Thoracic aorta endothelial cell (primary cell): ENCODE results near the gene FLT3. TPM values are rescaled to one million over a fixed set of nuclear protein-coding genes. Genes with fewer than 3 reads are reported as not detected.

Experiments used
- small RNA-seq: library from RNA; depleted of rRNA; stranded (forward); fragments of <200 nt; gene quantifications from one replicate; pipeline ENCODE3, GENCODE V24; 2012
- total RNA-seq: library from RNA; depleted of rRNA; stranded (reverse); fragments of >200 nt; gene quantifications from 2 replicates; pipeline ENCODE4 v1.2.3, GENCODE V29; 2012

Gene FLT3
- not detected in 2 replicates for total RNA-seq

DNA sequence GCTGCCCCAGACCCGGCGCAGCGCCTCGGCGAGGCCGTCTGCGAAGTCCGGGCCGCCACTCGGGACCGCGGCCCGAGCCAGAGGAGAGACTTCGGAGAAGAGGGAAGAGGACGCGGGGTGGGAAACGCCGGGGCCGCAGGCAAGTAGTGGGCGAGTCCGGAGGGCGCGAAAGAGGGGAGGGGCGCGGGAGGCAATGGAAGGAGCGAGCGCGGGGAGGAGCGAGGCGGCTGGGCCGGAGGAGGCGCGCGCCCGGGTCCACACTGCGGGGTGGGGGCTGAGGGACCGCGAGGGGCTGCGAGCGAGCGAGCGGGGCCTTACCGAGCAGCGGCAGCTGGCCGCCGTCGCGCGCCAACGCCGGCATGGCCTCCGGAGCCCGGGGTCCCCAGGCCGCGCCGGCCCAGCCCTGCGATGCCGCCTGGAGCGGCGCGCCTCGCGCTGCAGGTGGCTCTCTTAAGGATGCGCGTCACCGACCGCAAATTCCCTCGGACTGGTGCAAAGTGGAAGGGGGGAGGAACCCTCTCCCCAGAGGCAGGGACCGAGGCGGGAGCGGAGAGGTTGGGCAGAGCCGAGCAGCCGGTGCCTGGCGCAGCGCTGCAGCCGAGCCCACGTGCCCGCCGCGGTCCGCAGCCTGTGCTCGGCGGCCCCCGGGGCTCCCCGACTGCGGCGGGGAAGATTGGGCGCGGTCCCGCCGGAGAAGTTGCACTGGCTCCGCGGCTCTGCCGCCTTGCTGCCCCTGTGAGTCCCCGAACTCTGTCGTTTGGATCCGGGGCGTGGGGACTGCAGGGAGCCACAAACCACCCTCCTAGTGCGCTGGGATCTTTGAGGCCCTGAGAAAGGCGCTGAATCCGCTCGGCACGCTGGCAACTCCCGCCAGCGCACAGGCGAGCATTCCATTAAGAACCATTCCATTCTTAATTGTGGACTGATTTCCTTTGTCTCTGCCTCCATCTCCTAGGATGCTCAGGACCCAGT lies at the start of gene FLT3:
FLT3 (minus strand) TSS at position 427 of the 972 bp plus-strand sequence; CDS start at position 361, 66 bp downstream.

DNA sequence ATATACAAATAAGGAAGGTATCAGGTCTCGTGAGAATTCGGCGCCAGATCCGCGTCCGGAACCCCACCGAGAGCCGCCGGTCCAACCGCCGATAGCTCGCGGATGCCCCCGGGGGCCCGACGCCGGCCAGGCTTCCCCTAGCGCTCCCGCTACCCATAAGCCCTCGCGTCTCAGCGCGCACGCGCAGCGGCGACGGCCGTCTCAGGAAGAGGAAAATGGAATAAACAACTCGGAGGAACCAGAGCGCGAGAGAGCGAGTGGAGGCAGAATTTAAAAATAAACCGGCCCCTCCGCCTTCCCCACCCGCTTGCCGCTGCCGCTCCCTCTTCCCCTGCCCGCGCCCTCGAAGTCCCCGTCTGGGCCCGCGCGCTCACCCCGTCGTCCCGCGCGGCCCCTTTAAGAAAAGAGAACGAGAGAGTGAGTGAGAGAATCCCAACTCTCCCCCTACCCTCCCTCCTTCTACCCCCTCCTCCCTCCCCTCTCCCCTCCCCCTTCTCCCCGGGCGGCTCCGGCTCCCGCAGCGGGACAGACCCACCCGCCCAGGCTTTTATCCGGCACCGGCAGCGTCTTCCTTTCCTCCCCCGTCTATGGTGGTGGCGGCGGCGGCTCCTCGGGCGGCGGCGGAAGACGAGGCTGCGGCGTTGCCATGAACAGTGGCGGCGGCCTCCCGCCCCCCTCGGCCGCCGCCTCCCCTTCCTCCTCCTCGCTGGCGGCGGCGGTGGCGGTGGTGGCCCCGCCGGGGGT lies 37.8 kb upstream of the FLT3 start, which contains the start of gene PAN3:
PAN3 (plus strand) TSS at position 534 of the 744 bp plus-strand sequence; CDS start at position 647, 113 bp downstream.

DNA sequence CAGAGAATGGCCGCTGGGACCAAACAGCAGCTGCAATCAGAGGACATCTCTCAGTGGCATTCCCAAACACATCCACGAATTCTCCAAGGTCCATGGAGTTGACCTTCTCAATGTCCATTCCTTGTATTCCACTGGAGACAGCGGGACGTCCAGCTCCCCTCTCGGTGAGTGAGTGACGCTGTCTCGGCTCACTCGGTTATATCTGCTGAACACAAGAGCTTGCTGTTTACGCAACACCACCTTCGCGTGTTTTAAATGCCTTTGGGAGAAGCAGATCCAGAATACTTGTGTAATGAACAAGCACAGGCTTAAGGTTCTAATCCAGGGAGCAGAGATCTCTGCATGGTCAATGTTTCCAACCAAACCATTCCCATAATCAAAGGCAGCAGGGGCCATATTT lies 111.9 kb downstream of the FLT3 start, which contains the start of gene URAD:
URAD (minus strand) TSS at position 174 of the 400 bp plus-strand sequence; CDS start at position 118, 56 bp downstream.

DNA sequence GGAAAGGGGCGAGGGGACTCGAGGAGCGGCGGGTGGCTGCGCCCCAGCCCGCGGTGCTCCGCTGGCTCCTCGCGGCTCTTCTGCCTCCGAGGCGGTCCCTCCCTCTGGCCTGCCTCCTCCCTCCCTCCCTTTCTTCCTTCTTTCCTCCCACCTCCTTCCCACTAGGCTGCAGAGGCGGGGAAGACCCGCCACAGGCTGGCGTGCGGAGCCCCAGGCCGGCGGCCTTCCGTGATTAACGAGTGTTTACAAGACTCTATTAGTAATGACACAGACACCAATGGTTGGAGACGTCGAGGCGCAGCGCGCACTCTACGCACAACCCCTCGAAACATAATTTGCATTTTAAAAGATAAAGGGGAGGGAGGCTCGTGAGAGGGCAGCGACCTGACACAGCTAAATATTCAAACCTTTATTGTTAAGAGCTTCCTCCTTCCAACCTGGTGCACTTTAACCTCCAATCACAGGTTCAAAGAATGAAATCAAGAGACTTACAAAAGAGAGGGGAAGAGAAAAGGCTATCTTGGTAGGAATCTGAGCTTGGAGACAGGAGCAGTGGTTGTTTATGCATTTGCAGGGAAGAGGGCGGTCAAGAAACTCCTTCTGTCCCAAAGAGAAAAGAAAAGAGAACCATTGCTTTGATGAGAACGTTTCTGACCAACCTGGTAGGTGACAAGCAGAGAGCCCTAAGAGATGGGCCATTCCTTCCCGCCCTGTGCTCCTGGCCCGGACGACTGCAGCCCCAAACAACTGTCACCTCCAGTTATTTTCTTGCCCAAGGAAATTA lies 131.1 kb downstream of the FLT3 start, which contains the start of gene CDX2:
CDX2 (minus strand) TSS at position 234 of the 784 bp plus-strand sequence. CDS start 309 bp downstream, outside the sequence.

Small RNAs within 50 kb of the gene (small RNA-seq; reads per million reads assigned to genes)
- not detected for gene RN7SL272P

Other genes with a start within 250 kb of the FLT3 start
- not detected in 2 replicates for gene PDX1, start 180.6 kb downstream of the FLT3 start, total RNA-seq
- not detected in 2 replicates for gene CDX2, start 131.3 kb downstream of the FLT3 start, total RNA-seq
- not detected in 2 replicates for gene URAD, start 111.9 kb downstream of the FLT3 start, total RNA-seq
- gene PAN3, start 38.0 kb upstream of the FLT3 start, total RNA-seq, result 33.5 and 42.4 TPM in 2 replicates